ENCODE results near the gene PBX1.

PBX1 gene

GRCh38 chr1:164786980-164787833 is 228.2 kb downstream of the PBX1 start:
- peak; percentile 57 for DNase-seq (ENCODE audit: low read depth)
- TF ChIP-seq CTCF (IDR thresholded peaks at IDR 0.05; ENCODE audit: low read depth, low read length, missing control alignments), result peak; percentile 96
- no peak overlapping the region for H3K4me3 ChIP-seq (ENCODE audit: low read depth, low read length)
- in situ Hi-C loops (cut with HindIII; ENCODE audit: low sequenced_read_pairs), result no loop called here

- TF ChIP-seq CTCF (IDR thresholded peaks at IDR 0.05; ENCODE audit: low read depth, low read length, missing control alignments), result no peak
- no peak for DNase-seq (ENCODE audit: low read depth)
- in situ Hi-C loops (cut with HindIII; ENCODE audit: low sequenced_read_pairs), result no loop called here
- no peak overlapping the region for H3K4me3 ChIP-seq (ENCODE audit: low read depth, low read length)
Observed at GRCh38 chr1:164787834-164788231, 228.8 kb downstream of the PBX1 start.

- no peak overlapping the region for H3K4me3 ChIP-seq (ENCODE audit: low read depth, low read length)
- no peak for TF ChIP-seq CTCF (IDR thresholded peaks at IDR 0.05; ENCODE audit: low read depth, low read length, missing control alignments)
- in situ Hi-C loops (cut with HindIII; ENCODE audit: low sequenced_read_pairs), result no loop called here
- DNase-seq (ENCODE audit: low read depth), result no peak
Observed at GRCh38 chr1:164790081-164790480, 231.1 kb downstream of the PBX1 start.

GRCh38 chr1:164792410-164793004 is 233.5 kb downstream of the PBX1 start:
- TF ChIP-seq CTCF (IDR thresholded peaks at IDR 0.05; ENCODE audit: low read depth, low read length, missing control alignments), result no peak
- DNase-seq (ENCODE audit: low read depth), result no peak
- in situ Hi-C loops (cut with HindIII; ENCODE audit: low sequenced_read_pairs), result no loop called here
- no peak overlapping the region for H3K4me3 ChIP-seq (ENCODE audit: low read depth, low read length)

GRCh38 chr1:164794356-164794755 is 235.4 kb downstream of the PBX1 start:
- in situ Hi-C loops (cut with HindIII; ENCODE audit: low sequenced_read_pairs), result no loop called here
- no peak overlapping the region for H3K4me3 ChIP-seq (ENCODE audit: low read depth, low read length)
- TF ChIP-seq CTCF (IDR thresholded peaks at IDR 0.05; ENCODE audit: low read depth, low read length, missing control alignments), result no peak
- DNase-seq (ENCODE audit: low read depth), result peak; percentile 97

GRCh38 chr1:164796916-164797315 is 237.9 kb downstream of the PBX1 start:
- in situ Hi-C loops (cut with HindIII; ENCODE audit: low sequenced_read_pairs), result no loop called here
- no peak for DNase-seq (ENCODE audit: low read depth)
- no peak overlapping the region for H3K4me3 ChIP-seq (ENCODE audit: low read depth, low read length)
- no peak for TF ChIP-seq CTCF (IDR thresholded peaks at IDR 0.05; ENCODE audit: low read depth, low read length, missing control alignments)
